SU-DHL-6 (cell line): ENCODE data around the gene RYR2.

Experiments used
- H2AFZ ChIP-seq: fragments of 200-600 bp; sonication (generic); 2 replicates; pipeline ENCODE4 v1.6.1; 2014; ENCODE audit warnings: low read depth, mild to moderate bottlenecking, moderate library complexity, mixed read lengths, antibody characterized with exemption, low read length; ENCODE audit not compliant: severe bottlenecking
- H3F3A ChIP-seq: fragments of 200-600 bp; shearing (Covaris generic); 2 replicates; pipeline ENCODE4 v1.6.0; 2016; ENCODE audit warnings: antibody characterized with exemption, mild to moderate bottlenecking; ENCODE audit not compliant: insufficient read depth
- H3K27ac ChIP-seq: fragments of 200-600 bp; sonication (generic); 2 replicates; pipeline ENCODE4 v1.5.1; 2016; ENCODE audit warnings: low read depth, mild to moderate bottlenecking, low read length, moderate library complexity, mixed read lengths
- H3K27me3 ChIP-seq: fragments of 200-600 bp; sonication (generic), shearing (Covaris generic); 2 replicates; pipeline ENCODE4 v1.6.0; 2014; ENCODE audit warnings: mild to moderate bottlenecking, low read length
- H3K36me3 ChIP-seq: fragments of 200-600 bp; sonication (generic); 2 replicates; pipeline ENCODE4 v1.6.1; 2014; ENCODE audit warnings: mild to moderate bottlenecking, low read length, mixed read lengths
- H3K4me2 ChIP-seq: fragments of 300-600, 200-600 bp; shearing (Covaris generic), sonication (generic); 2 replicates; pipeline ENCODE4 v1.6.0; 2014; ENCODE audit warnings: low read length, low read depth, mild to moderate bottlenecking; ENCODE audit not compliant: poor library complexity, severe bottlenecking
- H3K4me3 ChIP-seq: fragments of 200-600 bp; sonication (generic); 2 replicates; pipeline ENCODE4 v1.5.1; 2014; ENCODE audit warnings: antibody characterized with exemption, low read length, mild to moderate bottlenecking, mixed read lengths; ENCODE audit not compliant: insufficient read depth, poor library complexity, severe bottlenecking
- H3K79me2 ChIP-seq: fragments of 200-600 bp; sonication (generic); 2 replicates; pipeline ENCODE4 v1.6.1; 2014; ENCODE audit warnings: mild to moderate bottlenecking, low read length, moderate library complexity; ENCODE audit not compliant: insufficient read depth
- H3K9ac ChIP-seq: fragments of 200-600 bp; sonication (generic); 2 replicates; pipeline ENCODE4 v1.7.0; 2014; ENCODE audit warnings: mild to moderate bottlenecking, low read length
- H3K9me2 ChIP-seq: fragments of 200-600 bp; sonication (generic); replicated peaks from 2 replicates; pipeline ENCODE4 v1.6.1; 2014; ENCODE audit warnings: low read length; ENCODE audit not compliant: insufficient read depth
- H3K9me3 ChIP-seq: fragments of 200-600 bp; sonication (generic); 2 replicates; pipeline ENCODE4 v1.6.1; 2014; ENCODE audit warnings: low read length, mixed read lengths; ENCODE audit not compliant: insufficient read depth
- H4K20me1 ChIP-seq: fragments of 200-600 bp; sonication (generic); 2 replicates; pipeline ENCODE4 v1.6.1; 2014; ENCODE audit warnings: low read depth, mild to moderate bottlenecking, antibody characterized with exemption, low read length, moderate library complexity, mixed read lengths
- EZH2phosphoT487 ChIP-seq: fragments of 200-600 bp; sonication (generic), shearing (Covaris generic); conservative IDR thresholded peaks from 2 replicates; pipeline ENCODE4 v1.6.1; 2018; ENCODE audit warnings: mild to moderate bottlenecking, antibody characterized with exemption, low read length, moderate library complexity, mixed read lengths
- TF ChIP-seq, protein P1 (sequence below): fragments of 200-600 bp; sonication (generic); IDR thresholded peaks from one replicate; pipeline ENCODE4 v1.5.1; 2017; ENCODE audit warnings: antibody characterized with exemption, mild to moderate bottlenecking, low read length, moderate library complexity; ENCODE audit not compliant: insufficient read depth, poor library complexity, severe bottlenecking

The RYR2 gene

DNA sequence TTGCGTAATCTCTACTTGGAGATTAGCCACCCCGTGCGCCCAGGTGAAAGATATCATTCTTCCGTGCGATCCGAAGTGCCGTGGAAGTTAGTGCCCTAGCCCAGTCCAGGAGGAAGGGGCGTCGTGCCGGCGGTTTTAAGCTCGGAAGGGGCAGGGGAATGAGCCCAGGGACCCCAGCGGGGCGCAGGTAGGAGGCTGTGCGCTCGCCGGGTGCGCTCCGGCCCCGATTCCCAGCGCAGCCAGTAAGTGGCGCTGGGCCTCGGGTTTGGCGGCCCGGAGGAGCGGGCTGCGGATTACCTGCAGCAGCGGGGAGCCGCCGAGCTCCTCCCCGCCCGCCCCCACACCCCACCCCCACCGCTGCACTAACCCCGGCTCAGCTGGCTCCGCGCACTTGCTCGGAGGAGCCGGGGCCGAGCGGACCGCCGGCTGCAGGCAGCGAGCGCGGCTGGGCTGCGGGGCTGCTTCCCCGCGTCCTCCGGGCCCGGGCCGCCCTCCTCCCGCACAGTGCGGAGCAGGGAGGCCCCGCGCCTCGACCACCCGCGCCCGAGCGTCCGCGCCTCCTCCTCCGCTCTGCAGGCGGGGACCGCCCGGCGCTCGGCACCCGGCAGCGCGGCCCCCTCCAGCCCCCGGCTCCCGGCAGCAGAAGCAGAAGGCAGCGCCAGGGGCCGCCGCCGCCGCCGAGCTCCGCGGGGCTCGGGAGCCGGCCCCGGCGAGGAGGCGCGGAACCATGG is at the start of gene RYR2:
RYR2 (plus strand) TSS at position 390 of the 731 bp plus-strand sequence; CDS start at position 728, 338 bp downstream.
- no peaks in the 10 kb centered on the region for H4K20me1 ChIP-seq
- no peaks in the 10 kb centered on the region for H3K36me3 ChIP-seq
- TF ChIP-seq, protein P1, sequence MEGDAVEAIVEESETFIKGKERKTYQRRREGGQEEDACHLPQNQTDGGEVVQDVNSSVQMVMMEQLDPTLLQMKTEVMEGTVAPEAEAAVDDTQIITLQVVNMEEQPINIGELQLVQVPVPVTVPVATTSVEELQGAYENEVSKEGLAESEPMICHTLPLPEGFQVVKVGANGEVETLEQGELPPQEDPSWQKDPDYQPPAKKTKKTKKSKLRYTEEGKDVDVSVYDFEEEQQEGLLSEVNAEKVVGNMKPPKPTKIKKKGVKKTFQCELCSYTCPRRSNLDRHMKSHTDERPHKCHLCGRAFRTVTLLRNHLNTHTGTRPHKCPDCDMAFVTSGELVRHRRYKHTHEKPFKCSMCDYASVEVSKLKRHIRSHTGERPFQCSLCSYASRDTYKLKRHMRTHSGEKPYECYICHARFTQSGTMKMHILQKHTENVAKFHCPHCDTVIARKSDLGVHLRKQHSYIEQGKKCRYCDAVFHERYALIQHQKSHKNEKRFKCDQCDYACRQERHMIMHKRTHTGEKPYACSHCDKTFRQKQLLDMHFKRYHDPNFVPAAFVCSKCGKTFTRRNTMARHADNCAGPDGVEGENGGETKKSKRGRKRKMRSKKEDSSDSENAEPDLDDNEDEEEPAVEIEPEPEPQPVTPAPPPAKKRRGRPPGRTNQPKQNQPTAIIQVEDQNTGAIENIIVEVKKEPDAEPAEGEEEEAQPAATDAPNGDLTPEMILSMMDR: no peak
- no peak for TF ChIP-seq EZH2phosphoT487
- no peaks in the 10 kb centered on the region for H3K79me2 ChIP-seq
- H3K9me2 ChIP-seq: no peaks in the 10 kb centered on the region
- H3K4me3 ChIP-seq: no peak within 1 kb of the TSS
- no peak within 1 kb of the TSS for H3K27ac ChIP-seq
- no peak within 1 kb of the TSS for H3K9ac ChIP-seq
- no peak within 1 kb of the TSS for H3K4me2 ChIP-seq
- H2AFZ ChIP-seq: no peak within 1 kb of the TSS
- H3K27me3 ChIP-seq: no peaks in the 10 kb centered on the region
- no peaks in the 10 kb centered on the region for H3F3A ChIP-seq
- no peaks in the 10 kb centered on the region for H3K9me3 ChIP-seq

DNA sequence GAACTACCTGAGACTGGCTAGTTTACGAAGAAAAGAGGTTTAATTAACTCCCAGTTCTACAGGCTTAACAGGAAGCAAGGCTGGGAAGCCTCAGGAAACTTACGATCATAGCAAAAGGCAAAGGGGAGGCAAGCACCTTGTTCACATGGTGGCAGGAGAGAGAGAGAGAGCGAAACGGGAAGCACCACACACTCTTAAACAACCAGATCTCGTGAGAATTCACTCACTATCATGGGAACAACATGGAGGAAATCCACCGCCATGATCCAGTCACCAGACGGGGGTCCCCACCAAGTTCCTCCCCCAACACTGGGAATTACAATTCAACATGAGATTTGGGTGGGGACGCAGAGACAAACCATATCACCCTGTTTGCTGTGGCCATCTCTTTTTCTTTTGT is 49.5 kb upstream of the RYR2 start:
- TF ChIP-seq EZH2phosphoT487: no peak
- TF ChIP-seq, protein P1: no peak
- no peaks in the 10 kb centered on the region for H3K27me3 ChIP-seq
- H3K4me3 ChIP-seq: no peak overlapping the region
- no peak overlapping the region for H2AFZ ChIP-seq
- H3K36me3 ChIP-seq: no peaks in the 10 kb centered on the region
- H3F3A ChIP-seq: no peaks in the 10 kb centered on the region
- H3K9ac ChIP-seq: no peak overlapping the region
- no peak overlapping the region for H3K27ac ChIP-seq
- H4K20me1 ChIP-seq: no peaks in the 10 kb centered on the region
- no peaks in the 10 kb centered on the region for H3K9me3 ChIP-seq
- H3K4me2 ChIP-seq: no peak overlapping the region
- no peaks in the 10 kb centered on the region for H3K79me2 ChIP-seq
- H3K9me2 ChIP-seq: no peaks in the 10 kb centered on the region

GRCh38 chr1:236994450-236994849 is 47.5 kb upstream of the RYR2 start:
- H3K27ac ChIP-seq: no peak overlapping the region
- no peak overlapping the region for H3K9ac ChIP-seq
- no peak overlapping the region for H2AFZ ChIP-seq
- H3K27me3 ChIP-seq: no peaks in the 10 kb centered on the region
- no peaks in the 10 kb centered on the region for H3K79me2 ChIP-seq
- no peak overlapping the region for H3K4me3 ChIP-seq
- TF ChIP-seq, protein P1: no peak
- no peak for TF ChIP-seq EZH2phosphoT487
- no peaks in the 10 kb centered on the region for H4K20me1 ChIP-seq
- H3K9me2 ChIP-seq: no peaks in the 10 kb centered on the region
- no peak overlapping the region for H3K4me2 ChIP-seq
- H3F3A ChIP-seq: no peaks in the 10 kb centered on the region
- H3K9me3 ChIP-seq: no peaks in the 10 kb centered on the region
- H3K36me3 ChIP-seq: no peaks in the 10 kb centered on the region
